ENCODE measurements around the gene TM9SF2.

TM9SF2 gene

DNA sequence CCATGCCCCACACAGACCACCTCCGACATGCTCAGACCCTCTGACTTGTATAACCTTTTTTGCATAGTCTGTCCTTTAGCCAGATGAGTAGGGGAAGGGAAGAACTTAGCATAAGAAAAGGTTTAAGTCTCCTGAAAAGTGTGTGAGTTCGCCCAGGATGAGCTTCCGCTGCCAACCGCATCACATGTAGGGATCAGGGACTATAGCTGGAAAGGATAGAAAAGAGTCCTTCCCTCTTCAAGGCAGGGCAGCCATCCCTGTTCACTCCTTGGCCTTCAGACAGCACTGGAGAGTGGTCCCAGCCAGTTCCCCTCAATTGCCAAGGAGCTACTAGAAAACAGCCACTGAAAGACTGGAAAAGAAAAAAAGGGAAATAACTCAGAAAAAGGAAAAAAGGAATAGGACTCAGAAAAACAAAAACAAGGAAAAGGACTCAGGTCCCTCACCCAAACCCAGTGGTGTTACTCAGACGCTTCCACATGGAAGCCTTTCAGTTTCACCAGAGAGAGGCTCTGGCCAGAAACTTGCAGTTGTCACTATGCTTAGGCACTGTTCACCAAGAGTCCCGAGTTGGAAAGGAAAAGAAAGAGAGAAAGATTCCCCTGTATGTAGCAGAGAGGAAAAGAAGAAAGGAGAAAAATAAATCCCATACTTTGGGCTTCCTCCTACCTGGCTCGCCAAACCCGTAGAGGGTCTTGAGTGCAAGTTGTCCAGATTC lies 5.6 kb upstream of the TM9SF2 start:
- DNase-seq, result no peak

DNA sequence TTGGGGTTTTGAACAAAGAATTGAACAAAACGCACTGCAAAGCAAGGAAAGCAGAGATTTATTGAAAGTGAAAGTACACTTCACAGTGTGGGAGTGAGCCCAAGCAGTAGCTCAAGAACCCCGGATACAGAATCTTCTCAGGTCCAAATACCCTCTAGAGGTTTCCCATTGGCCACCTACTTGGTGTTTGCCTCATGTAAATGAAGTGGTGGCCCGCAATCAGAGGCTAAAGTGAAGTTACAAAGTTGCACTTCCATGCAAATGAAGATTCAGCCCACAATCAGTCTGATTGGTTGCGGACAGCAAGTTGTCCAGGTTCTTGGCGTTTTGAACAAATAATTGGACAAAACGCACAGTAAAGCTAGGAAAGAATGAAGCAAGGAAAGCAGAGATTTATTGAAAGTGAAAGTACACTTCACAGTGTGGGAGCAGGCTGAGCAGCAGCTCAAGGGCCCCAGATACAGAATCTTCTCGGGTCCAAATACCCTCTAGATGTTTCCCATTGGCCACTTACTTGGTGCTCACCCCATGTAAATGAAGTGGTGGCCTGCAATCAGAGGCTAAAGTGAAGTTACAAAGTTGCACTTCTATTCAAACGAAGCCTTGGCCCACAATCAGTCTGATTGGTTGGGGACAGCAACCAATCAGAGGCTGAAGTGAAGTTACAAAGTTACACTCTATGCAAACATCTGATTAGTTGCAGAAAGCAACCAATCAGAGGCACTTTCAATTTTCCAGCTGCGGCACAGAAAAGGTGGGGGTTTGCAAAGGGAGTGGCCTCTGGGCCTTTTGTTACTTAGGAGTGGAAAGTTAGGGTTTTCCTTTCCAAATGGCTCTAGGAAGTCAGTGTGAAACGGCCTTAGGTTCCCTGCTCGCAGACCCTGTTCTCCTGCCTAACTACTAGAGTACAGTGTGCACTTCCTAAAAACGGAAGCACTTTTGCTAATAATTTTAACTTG lies 4.8 kb upstream of the TM9SF2 start:
- DNase-seq, result peak; percentile 43

DNA sequence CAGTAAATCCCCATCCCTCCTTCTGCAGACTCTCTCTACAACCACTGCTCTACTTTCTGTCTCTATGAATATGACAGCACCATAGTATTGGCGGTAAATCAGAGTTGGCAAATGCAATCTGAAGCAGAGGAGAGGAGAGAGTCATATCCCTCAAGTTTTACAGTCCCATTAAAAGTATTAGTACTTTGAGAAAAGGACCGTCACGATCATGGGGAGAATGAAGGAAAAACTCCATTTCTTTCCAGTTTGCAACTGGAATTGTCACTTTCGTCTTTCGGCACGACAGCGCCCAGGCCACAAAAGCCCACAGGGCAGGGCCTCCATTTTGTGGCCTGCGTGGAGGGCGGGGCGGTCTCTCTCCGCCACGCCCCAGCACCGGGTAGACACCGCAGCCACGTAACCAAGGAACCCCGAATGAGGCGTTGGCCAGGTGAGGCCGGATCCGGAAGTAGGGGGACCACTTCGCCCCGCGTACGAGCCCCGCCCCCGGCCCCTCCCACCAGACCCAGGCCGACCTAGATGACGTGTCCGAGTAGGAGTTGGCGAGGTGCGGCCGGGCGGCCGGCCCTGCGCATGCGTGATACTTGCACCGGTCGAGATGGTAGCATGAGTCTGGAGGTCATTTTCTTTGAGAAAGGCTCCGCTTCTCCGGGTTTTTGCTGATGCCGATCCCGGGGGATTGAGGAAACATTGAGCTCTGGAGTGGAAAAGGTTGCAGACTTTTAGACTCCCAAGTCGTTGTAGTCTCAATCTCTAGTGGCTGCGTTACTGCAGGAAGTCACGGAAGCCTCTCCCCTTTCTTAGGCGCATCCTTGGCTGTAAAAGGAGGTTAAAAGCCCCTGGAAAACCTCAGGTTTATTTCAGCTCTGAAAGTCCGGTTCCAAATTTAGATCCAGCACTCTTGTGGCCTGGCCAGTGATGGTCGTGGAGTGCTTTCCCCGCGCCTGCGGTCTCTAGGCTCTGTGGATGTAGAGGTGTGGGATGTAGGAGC lies 2.8 kb upstream of the TM9SF2 start:
- DNase-seq, result peak; percentile 97

DNA sequence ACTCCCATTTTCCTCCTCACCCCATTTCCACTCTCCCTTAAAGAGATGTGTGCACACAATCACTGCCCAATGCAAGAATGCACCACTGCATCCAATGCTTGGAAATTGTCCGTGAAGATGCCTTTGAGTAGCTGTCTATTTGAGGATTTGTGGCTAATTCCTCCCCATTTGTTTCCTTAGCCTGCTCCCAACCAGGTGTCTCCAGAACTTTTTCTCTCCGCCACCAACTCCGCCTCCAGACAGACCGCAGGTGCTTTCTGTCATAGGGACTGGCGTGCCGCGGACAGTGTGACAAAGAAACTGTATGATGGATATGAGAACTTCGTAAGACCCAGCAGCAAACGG lies 461 bp upstream of the TM9SF2 start:
- DNase-seq, result no peak

DNA sequence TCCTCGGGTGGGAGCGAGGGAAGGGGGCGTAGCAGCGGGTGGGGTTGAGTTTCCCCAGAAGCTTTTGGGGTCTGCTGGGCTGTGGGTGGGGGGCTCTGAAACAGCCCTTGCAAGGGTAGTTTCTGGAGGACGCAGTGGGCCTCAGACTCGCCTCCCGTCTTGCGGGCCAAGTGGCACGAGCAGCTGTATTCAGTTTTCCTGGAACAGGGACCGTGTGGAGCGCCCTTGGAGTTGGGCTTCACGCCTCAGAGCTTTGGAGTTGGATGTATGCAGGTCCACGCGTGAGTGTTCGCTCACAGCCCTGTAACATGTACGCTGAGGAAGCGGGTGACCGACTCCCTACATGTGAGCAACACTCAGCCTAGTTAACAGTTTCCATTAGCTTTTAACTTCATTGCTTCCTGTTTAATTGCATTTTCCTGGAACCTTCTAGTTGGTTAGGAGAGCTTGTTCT lies 603 bp downstream of the TM9SF2 start:
- DNase-seq, result no peak

DNA sequence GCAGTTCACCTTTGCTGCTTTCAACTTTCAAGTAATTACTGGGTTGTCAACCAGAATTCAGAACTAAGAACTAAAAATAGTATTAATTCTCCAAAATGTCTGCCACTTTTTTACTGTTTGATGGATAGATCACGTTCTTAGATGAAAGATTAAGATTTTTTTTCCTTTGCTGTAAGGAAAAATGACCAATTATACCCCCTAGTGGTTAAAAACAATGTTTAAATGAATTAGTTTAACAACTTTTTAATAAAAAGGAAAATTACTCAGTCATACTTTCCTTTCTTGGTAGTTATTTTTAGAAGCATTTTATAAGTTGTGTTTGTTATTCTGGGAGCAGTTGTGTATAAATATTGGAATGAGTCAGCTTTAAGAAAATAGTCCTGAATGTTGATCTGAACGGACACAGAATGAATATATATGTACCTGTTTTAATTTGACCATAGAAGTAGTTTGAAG lies 4.6 kb downstream of the TM9SF2 start:
- no peak for DNase-seq

DNA sequence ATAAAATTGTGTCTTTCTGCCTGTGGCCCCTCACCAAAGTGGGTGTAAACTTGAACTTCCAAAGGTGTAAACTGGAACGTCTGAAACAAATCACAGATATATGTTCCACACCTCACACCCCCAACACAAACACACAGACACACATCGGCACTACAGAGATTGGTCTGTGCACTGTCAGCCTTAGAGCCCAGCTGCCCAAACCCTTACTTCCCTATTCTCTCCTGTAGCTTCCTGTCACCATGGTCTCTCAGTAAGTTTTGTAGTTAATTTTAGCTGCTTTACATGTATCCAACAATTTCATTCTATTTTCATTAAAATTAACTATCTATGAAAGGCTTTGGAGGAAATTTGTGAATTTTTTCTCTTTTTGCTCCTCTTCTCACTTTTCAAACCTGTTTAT lies 5.4 kb downstream of the TM9SF2 start:
- DNase-seq, result no peak

DNA sequence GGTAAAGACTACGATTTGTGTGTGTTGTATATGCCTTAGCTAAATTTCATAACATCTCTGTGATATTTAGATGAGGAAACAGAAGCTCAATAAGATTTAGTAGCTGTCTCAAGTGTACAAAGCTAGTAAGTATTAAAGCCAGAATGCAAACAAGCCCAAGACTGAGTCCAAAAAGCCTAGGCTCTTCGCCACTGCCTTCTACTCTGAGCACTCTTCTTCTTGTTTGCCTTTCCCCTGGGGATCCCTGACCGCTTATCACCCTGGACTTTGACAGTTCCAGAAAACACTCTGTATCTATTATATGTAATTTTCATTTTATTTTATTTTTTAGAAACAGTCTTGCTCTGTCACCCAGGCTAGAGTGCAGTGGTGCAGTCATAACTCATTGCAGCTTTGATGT lies 5.8 kb downstream of the TM9SF2 start:
- DNase-seq, result no peak

DNA sequence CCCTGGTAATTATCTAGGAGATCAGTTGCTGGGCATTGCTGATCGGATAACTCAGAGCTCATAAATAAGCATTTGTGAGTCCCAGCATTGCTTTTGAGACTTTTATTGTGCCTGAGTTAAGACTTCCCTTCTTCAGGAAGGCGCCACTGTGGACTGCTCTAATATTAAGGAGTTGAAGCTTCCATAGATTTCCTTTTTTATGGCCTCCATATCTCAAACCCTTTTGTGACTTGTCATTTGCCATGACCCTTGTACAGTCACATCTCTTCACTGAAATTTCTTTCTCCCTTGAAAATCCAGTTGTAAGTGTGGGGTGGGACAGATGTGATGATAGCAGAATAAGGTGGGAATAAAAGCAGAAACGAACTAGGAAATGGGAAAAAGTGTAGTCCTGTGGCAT lies 6.3 kb downstream of the TM9SF2 start:
- no peak for DNase-seq

DNA sequence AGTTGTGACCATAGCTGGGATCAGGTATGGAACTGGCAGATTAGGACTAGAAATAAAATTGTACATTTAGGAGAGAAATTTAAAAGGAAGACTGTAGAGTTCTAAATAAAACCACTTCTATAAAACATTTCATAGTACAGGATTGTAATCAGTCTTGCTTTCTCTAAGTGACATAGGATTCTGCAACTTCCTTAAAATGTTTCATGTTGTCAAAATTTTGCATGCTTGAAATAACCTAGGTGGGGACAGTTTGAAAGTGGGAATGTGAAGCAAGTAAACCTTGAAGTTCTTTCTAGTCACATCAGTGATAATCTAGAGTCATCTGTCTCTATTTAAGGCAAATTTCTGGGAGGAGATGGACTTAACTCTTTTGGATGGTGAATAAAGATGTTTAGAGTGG lies 6.7 kb downstream of the TM9SF2 start:
- no peak for DNase-seq

DNA sequence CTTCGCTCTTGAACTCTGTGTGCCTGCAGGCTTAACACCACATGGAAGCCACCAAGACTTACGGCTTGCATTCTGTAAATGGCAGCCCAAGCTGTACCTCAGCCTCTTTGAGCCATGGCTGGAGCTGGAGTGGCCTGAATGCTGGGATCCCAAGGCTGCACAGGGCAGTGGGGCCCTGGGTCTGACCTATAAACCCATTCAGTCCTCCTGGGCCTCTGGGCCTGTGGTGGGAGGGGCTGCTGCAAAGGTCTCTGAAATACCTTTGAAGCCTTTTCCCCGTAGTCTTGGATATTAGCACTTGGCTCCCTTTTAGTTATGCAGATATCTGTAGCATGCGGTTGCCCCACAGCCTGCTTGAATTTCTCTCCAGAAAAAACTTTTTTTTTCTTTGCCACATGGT lies 8.2 kb downstream of the TM9SF2 start:
- no peak for DNase-seq

DNA sequence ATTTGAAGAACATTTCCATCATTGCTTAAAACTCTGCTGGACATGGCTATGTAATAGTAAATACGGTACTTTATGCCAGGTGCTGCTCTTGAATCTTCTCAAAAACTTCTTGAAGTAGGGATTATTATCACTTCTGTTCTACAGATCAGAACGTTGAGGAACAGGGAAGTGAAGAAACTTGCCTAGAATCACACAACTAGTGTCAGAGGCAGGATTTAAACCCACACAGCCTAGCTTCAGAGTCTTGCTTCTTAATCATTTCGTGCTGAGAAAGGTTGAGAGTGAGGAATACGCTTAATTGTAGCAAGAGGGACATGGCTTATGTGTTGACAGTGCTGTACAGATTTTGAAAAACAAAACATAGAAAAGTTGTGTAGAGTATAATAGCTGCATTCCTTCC lies 13.5 kb downstream of the TM9SF2 start:
- DNase-seq, result no peak

DNA sequence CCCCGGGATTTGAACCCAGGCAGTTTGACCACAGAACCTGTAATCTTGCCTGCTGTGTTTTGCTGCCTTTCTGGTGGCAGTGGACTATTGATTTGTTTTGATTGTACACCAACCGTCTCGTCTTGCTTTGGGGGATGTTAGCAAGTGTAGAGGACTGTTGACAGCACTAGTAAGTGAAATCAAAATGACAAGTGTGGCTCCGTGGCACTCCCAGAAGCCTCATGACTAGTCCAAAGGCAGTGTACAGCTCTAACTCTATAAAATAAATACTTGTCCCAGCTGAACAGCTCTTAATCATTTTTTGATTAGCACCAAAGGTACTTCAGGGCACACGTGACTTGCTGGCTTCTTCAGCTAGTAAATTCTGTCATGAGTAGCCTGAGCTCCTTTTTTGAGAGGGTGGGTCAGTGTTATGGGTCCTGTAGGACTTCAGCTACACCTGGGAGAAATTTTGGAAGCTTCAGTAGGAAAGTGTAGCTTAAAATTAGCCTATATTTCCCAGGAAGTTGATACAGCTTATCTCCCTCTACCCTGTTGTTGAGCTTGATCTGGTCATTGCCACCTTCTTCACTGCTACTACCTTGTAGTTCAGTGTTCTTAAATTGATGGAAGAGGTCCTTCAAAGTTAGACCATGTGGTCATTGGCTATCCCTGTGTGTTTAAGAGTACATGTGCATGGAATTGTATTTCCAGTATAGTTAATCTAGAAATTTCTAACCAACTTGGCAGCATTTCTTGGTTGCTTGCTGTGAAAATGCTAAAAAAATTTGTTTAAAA lies 15.1 kb downstream of the TM9SF2 start:
- no peak for DNase-seq

DNA sequence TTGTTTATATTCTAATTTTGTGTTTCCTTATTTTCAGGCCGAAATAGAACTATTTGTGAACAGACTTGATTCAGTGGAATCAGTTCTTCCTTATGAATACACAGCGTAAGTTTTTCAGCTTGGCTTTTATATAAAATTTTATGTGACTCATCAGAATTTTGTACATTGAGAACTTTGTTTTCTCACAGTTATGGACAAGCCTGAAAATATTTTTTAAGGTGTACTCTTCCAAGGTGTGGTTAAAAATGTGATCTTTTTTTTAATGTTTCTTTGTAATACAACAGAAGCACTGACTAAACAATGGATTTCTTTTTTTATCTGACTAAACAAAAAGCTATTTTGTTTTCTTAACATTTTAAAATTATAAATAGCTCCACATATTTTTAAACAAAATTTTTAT lies 16.3 kb downstream of the TM9SF2 start:
- no peak for DNase-seq

DNA sequence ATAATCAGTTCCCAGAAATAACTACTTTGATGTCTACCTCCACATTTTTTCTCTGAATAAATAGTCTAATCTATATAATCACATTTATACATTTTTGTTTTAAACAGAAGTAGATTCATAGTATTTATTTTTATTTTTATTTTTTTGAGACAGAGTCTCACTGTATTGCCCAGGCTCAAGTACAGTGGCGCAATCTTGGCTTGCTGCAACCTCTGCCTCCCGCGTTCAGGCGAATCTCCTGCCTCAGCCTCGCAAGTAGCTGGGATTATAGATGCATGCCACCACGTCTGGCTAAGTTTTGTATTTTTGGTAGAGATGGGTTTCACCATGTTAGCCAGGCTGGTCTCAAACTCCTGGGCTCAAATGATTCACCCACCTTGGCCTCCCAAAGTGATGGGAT lies 16.7 kb downstream of the TM9SF2 start:
- no peak for DNase-seq

DNA sequence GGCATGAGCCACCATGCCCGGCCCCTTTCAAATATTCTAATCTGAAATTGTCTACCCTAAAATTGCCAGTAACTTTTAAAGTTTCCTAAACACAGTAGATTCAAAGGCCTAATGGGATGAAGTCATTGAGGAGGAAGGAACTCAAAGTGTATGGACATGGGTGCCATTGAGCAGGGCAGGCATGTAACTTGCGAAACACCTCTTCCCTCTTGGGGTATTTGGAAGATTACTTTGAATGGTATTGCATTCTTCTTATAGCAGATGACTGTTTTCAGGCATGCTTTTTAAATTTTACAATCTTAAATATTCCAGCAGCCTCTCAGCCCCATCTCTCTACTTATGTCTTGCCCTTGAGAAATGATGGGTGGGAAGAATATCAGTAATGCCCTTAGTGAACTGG lies 21.0 kb downstream of the TM9SF2 start:
- no peak for DNase-seq

DNA sequence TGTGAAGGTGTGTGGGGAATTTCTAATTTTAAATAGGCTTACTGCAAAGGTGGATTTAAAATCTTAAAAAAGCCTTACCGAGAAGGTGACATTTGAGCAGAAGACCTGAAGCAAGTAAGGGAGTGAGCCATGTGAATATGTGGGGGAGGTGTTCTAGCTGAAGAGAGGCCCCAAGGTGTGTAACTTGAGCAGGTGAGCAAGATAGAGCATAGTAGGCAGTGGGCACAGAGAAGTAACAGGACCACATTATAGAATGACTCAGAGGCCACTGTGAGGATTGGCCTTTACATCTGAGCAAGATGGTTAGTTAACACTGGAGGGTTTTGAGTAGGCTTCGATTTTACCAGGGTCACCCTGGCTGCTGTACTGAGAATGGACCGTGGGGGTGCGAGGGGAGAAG lies 22.6 kb downstream of the TM9SF2 start:
- no peak for DNase-seq

DNA sequence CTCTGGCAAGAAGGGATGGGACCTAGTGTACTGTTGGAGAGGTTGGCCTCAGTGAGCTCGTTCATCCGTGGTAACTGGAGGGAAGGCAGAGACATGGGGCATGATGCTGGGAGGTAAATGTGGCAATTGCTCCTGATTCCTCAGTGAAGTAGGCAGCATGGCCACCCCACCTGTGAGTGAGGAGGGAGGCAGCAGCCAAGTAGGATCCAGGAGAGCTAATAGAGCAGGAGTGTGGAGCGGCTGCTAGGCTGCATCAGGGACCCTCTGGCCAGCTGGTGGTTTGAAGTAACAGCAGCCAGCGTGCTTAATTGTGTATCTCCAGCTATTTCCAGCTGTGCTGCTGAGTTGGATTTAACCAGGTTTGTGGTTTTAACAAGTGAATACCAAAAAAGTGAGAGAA lies 24.7 kb downstream of the TM9SF2 start:
- DNase-seq, result no peak

DNA sequence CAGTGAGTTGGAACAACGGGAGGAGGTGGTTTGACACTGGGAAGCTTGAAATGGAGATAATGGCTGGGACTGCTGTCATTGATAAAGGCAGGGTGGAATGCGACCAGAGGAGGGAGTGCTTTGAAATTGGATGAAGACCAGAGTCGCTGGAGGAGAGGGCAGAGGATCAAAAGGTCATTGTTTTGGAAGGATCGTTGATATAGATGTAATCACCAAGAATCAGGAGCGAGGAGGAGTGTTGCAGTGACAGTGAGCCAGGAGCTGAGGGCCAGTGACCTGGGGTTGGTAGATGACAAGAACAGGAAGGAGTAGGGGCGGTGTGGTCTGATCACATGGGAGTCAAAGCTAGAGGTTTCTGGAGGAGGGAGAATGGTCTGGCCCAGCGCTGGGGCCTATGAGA lies 25.3 kb downstream of the TM9SF2 start:
- no peak for DNase-seq

DNA sequence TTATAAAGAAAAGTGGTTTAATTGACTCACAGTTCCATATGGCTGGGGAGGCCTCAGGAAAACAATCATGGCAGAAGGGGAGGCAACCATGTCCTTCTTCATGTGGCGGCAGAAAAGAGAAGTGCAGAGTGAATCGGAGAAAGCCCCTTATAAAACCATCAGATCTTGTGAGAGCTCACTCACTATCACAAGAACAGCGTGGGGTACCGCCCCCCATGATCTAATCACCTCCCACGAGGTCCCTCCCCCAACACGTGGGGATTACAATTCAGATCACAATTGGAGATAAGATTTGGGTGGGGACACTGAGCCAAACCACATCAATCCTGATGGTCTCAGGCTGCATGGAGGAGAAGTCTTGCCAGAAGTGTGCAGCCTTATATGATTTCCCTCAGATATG lies 26.0 kb downstream of the TM9SF2 start:
- no peak for DNase-seq

DNA sequence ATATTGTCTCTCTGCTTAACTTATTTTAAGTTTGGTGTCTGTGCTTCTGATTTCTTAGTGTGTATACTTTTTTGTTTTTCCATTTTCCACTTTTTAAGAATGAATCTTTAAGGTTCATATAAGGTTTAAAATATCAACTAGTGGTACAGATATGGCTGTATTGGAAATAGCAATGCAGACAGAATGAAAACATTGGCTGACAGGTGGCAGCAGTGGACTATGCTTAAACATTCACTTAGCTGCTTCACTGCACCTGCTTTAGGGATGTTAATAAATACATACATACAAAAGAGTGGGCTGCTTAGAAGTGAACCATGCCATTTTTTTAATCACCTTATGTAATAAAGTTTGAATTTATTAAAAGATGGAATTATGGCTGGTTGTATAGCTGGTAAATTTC lies 27.3 kb downstream of the TM9SF2 start:
- peak; percentile 7 for DNase-seq

DNA sequence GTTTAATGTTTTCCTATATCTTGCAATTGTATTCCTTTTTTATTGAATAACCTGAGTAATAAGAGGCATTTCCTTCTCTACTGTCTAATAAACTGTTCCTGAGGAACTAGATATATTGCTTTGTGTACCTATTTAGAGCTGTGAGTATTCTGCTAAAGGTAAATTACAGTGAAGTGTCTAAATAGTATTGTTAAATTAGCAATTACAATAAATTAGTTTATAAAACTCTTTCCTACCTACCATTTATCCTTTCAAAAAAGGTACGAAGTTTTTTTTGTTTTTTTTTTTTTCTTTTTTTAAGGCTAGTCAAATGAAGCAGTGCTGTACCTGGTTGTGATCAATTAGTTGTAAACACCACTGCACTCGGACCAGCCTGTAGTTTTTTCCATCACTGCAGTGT lies 34.8 kb downstream of the TM9SF2 start:
- DNase-seq, result no peak
